ENCODE data around the gene CEP112. TPM values are rescaled to one million over a fixed set of nuclear protein-coding genes. Genes with fewer than 3 reads are reported as not detected.
"Not testable (repeated sequence)": the region's sequence is repeated elsewhere in the genome, so short reads cannot be mapped to it uniquely, and the experiment has no call there.

Gene CEP112
- total RNA-seq, 1 experiment from 2014 or later = 1.3 TPM

- no peak for DNase-seq (ENCODE audit: low spot score)
These were observed 358.7 kb downstream of the CEP112 start for GRCh38 chr17:65833214-65833613.

- no peak for DNase-seq (ENCODE audit: low spot score)
These were observed 361.6 kb downstream of the CEP112 start for GRCh38 chr17:65830356-65830755.

- not testable (repeated sequence) for DNase-seq (ENCODE audit: low spot score)
These were observed 365.4 kb downstream of the CEP112 start for GRCh38 chr17:65826577-65826976.

- DNase-seq (ENCODE audit: low spot score) = no peak
These were observed 367.0 kb downstream of the CEP112 start for GRCh38 chr17:65824901-65825300.

- DNase-seq (ENCODE audit: low spot score) = no peak
These were observed 368.2 kb downstream of the CEP112 start for GRCh38 chr17:65823713-65824112.

GRCh38 chr17:65820811-65821210 is 371.1 kb downstream of the CEP112 start:
- no peak for DNase-seq (ENCODE audit: low spot score)

GRCh38 chr17:65820306-65820705 is 371.6 kb downstream of the CEP112 start:
- peak; percentile 35 for DNase-seq (ENCODE audit: low spot score)

- DNase-seq (ENCODE audit: low spot score) = no peak
These were observed 372.1 kb downstream of the CEP112 start for GRCh38 chr17:65819810-65820209.

- no peak for DNase-seq (ENCODE audit: low spot score)
These were observed 374.0 kb downstream of the CEP112 start for GRCh38 chr17:65817951-65818350.

- no peak for DNase-seq (ENCODE audit: low spot score)
These were observed 377.5 kb downstream of the CEP112 start for GRCh38 chr17:65814418-65814817.

- DNase-seq (ENCODE audit: low spot score) = no peak
These were observed 378.6 kb downstream of the CEP112 start for GRCh38 chr17:65813306-65813705.

GRCh38 chr17:65811043-65811442 is 380.9 kb downstream of the CEP112 start:
- DNase-seq (ENCODE audit: low spot score) = no peak

- no peak for DNase-seq (ENCODE audit: low spot score)
These were observed 382.6 kb downstream of the CEP112 start for GRCh38 chr17:65809366-65809765.

GRCh38 chr17:65808566-65808965 is 383.4 kb downstream of the CEP112 start:
- not testable (repeated sequence) for DNase-seq (ENCODE audit: low spot score)

GRCh38 chr17:65807361-65807760 is 384.6 kb downstream of the CEP112 start:
- DNase-seq (ENCODE audit: low spot score) = no peak

- no peak for DNase-seq (ENCODE audit: low spot score)
These were observed 390.4 kb downstream of the CEP112 start for GRCh38 chr17:65801513-65801912.

- DNase-seq (ENCODE audit: low spot score) = no peak
These were observed 391.3 kb downstream of the CEP112 start for GRCh38 chr17:65800655-65801054.

- no peak for DNase-seq (ENCODE audit: low spot score)
These were observed 392.1 kb downstream of the CEP112 start for GRCh38 chr17:65799869-65800268.

- no peak for DNase-seq (ENCODE audit: low spot score)
These were observed 392.5 kb downstream of the CEP112 start for GRCh38 chr17:65799454-65799853.

- DNase-seq (ENCODE audit: low spot score) = peak; percentile 35
These were observed 394.1 kb downstream of the CEP112 start for GRCh38 chr17:65797809-65798208.

- no peak for DNase-seq (ENCODE audit: low spot score)
These were observed 394.8 kb downstream of the CEP112 start for GRCh38 chr17:65797101-65797500.

- peak; percentile 73 for DNase-seq (ENCODE audit: low spot score)
These were observed 397.4 kb downstream of the CEP112 start for GRCh38 chr17:65794572-65794971.

GRCh38 chr17:65790241-65790640 is 401.7 kb downstream of the CEP112 start:
- no peak for DNase-seq (ENCODE audit: low spot score)

- no peak for DNase-seq (ENCODE audit: low spot score)
These were observed 404.4 kb downstream of the CEP112 start for GRCh38 chr17:65787503-65787902.
